HCT116 (cell line): ENCODE measurements around the gene CLASP1.

Experiments used
- ELF1 ChIP-seq: IDR thresholded peaks from 2 replicates; pipeline ENCODE4 v1.6.1; 2012; ENCODE audit warnings: low read depth, borderline replicate concordance
- EZH2 ChIP-seq: fragments of 200-600 bp; sonication (generic); IDR thresholded peaks from 2 replicates; pipeline ENCODE4 v1.6.1; 2017; ENCODE audit warnings: antibody characterized with exemption, mixed run types
- POLR2AphosphoS5 ChIP-seq: IDR thresholded peaks from 2 replicates; pipeline ENCODE4 v1.6.1; 2011; ENCODE audit warnings: mild to moderate bottlenecking, low read depth, low read length, moderate library complexity
- RAD21 ChIP-seq: IDR thresholded peaks from 2 replicates; pipeline ENCODE4 v1.6.1; 2012; ENCODE audit warnings: low read depth, mild to moderate bottlenecking
- SP1 ChIP-seq: IDR thresholded peaks from 2 replicates; pipeline ENCODE4 v1.6.1; 2012; ENCODE audit warnings: low read depth
- YY1 ChIP-seq: IDR thresholded peaks from 2 replicates; pipeline ENCODE4 v1.6.1; 2011; ENCODE audit warnings: low read length, low read depth, moderate library complexity, mild to moderate bottlenecking; ENCODE audit not compliant: insufficient replicate concordance; ENCODE audit errors: extremely low read depth
- ZNF274 ChIP-seq: fragments of 200-500 bp; sonication (Bioruptor generic); IDR thresholded peaks from 2 replicates; pipeline ENCODE4 v1.6.1; 2014; ENCODE audit warnings: mild to moderate bottlenecking, low read depth, low read length, inconsistent platforms
- TF ChIP-seq, protein P1 (sequence below), 3 experiments: fragments of 200-600 bp in 1 of 3; sonication (generic) in 1 of 3; IDR thresholded peaks in 2 of 3; conservative IDR thresholded peaks in 1 of 3; 2 replicates each; pipeline ENCODE4 v1.5.1; 2012 to 2017; ENCODE audit warnings: low read depth in 2 of 3, low read length in 2 of 3, antibody characterized with exemption in 1 of 3, borderline replicate concordance in 1 of 3, control low read depth in 1 of 3, mild to moderate bottlenecking in 1 of 3, mixed read lengths in 1 of 3, mixed run types in 1 of 3, moderate library complexity in 1 of 3; ENCODE audit not compliant: insufficient read depth in 1 of 3
- TF ChIP-seq, protein P2 (sequence below): IDR thresholded peaks from 2 replicates; pipeline ENCODE4 v1.6.1; 2012

DNA sequence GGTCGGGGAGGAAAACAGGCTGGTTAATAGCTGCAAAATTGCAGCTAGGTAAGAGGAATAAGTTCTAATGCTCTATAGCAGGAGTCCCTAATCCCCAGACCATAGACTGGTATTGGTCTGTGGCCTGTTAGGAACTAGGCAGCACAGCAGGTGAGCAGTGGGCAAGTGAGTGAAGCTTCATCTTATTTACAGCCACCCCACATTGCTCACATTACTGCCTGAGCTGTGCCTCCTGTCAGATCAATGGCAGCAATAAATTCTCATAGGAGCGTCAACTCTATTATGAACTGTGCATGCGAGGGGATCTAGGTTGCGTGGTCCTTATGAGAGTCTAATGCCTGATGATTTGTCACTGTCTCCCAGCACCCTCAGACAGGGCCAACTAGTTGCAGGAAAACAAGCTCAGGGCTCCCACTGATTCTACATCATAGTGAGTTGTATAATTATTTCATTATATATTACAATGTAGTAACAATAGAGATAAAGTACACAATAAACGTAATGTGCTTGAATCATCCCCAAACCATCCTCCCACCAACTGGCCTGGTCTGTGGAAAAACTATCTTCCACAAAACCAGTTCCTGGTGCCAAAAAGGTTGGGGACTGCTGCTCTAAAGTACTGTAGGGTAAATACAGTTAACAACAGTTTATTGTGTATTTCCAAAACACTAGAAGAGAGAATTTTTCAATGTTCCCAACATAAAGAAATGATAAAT, 272.6 kb downstream of the CLASP1 start:
- TF ChIP-seq RAD21: no peak
- TF ChIP-seq, protein P1, sequence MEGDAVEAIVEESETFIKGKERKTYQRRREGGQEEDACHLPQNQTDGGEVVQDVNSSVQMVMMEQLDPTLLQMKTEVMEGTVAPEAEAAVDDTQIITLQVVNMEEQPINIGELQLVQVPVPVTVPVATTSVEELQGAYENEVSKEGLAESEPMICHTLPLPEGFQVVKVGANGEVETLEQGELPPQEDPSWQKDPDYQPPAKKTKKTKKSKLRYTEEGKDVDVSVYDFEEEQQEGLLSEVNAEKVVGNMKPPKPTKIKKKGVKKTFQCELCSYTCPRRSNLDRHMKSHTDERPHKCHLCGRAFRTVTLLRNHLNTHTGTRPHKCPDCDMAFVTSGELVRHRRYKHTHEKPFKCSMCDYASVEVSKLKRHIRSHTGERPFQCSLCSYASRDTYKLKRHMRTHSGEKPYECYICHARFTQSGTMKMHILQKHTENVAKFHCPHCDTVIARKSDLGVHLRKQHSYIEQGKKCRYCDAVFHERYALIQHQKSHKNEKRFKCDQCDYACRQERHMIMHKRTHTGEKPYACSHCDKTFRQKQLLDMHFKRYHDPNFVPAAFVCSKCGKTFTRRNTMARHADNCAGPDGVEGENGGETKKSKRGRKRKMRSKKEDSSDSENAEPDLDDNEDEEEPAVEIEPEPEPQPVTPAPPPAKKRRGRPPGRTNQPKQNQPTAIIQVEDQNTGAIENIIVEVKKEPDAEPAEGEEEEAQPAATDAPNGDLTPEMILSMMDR (IDR thresholded peaks at IDR 0.05 in 2 of 3, conservative IDR thresholded peaks at IDR 0.05 in 1 of 3; ENCODE audit: borderline replicate concordance in 1 of 3, insufficient read depth in 1 of 3, low read depth in 2 of 3, low read length in 2 of 3): no peak
- TF ChIP-seq ELF1: no peak
- TF ChIP-seq POLR2AphosphoS5: no peak
- TF ChIP-seq EZH2: no peak
- TF ChIP-seq, protein P2, sequence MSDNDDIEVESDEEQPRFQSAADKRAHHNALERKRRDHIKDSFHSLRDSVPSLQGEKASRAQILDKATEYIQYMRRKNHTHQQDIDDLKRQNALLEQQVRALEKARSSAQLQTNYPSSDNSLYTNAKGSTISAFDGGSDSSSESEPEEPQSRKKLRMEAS: no peak
- TF ChIP-seq SP1: no peak
- TF ChIP-seq YY1: no peak
- TF ChIP-seq ZNF274: no peak
